B cell (primary cell): ENCODE measurements around the gene IGLL5.

Source experiments
- CTCF ChIP-seq: fragments of 200-600 bp; IDR thresholded peaks from one replicate; pipeline ENCODE4 v1.8.0; 2022; ENCODE audit warnings: antibody characterized with exemption, mild to moderate bottlenecking
- EZH2 ChIP-seq: IDR thresholded peaks from 2 replicates; pipeline ENCODE4 v1.6.1; 2012; ENCODE audit warnings: borderline replicate concordance, low read depth, mild to moderate bottlenecking, moderate library complexity, low read length; ENCODE audit not compliant: insufficient read depth, poor library complexity, severe bottlenecking

DNA sequence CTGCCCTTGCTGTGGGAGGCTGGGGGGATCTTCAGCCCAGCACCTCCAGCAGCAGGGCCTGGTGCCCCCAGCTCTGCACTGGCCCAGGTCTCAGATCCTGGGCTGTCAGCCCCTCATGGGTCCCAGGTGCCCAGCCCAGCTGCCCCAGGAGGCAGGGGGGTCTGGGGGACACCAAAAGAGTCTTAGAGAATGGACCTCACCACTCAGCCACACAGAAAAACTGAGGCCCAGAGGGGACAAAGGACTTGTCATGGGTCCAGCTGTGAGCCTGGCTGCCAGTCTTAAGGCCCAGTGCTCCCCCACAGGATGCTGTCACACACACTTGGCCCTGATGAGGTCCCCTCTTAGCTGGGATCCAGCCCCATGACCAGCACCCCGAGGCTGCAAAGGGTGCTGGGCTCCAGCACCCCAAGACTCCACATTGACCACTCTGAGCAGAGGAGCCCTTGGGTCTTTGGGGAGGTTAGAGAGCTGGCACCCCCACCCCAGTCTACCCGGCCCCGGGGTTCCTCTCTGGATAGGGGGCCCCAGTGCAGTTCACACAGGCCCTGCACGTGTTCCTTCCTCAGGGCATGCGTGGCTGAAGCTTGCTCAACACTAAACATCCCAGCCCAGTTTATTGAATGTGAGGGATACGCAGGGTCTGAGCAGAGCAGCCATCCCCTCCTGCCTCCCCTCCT, 54.4 kb downstream of the IGLL5 start:
- TF ChIP-seq CTCF (no peak), EZH2 (no peak)
